Caki2 (cell line): ENCODE measurements around the gene OLFML2A. TPM values are rescaled to one million over a fixed set of nuclear protein-coding genes. Genes with fewer than 3 reads are reported as not detected.
"Not testable (repeated sequence)": the region's sequence is repeated elsewhere in the genome, so short reads cannot be mapped to it uniquely, and the experiment has no call there.

Source experiments
- DNase-seq: peaks from one replicate; pipeline ENCODE4 v3.0.0-alpha.2; 2015; ENCODE audit warnings: low read depth
- in situ Hi-C: cut with HindIII; loops from 2 replicates; pipeline ENCODE4 v1.10.0; 2016; ENCODE audit warnings: low sequenced_read_pairs, low pct_unique_long_range_greater_than_20kb, mixed read lengths
- total RNA-seq: library from RNA; depleted of rRNA; stranded (reverse); fragments of >200 nt; shearing (Covaris generic); gene quantifications from 2 replicates; pipeline ENCODE4 v1.2.3, GENCODE V29; 2014; ENCODE audit warnings: low replicate concordance

The OLFML2A gene
- total RNA-seq, 1 experiment from 2014 or later: 14.9 TPM

GRCh38 chr9:124771867-124772679 lies 4.9 kb upstream of the OLFML2A start:
- in situ Hi-C loops: no loop called here
- peak; percentile 80 for DNase-seq

- in situ Hi-C loops, DNase-seq: not testable (repeated sequence)
Measured at GRCh38 chr9:124772877-124773276, 4.1 kb upstream of the OLFML2A start.

DNA sequence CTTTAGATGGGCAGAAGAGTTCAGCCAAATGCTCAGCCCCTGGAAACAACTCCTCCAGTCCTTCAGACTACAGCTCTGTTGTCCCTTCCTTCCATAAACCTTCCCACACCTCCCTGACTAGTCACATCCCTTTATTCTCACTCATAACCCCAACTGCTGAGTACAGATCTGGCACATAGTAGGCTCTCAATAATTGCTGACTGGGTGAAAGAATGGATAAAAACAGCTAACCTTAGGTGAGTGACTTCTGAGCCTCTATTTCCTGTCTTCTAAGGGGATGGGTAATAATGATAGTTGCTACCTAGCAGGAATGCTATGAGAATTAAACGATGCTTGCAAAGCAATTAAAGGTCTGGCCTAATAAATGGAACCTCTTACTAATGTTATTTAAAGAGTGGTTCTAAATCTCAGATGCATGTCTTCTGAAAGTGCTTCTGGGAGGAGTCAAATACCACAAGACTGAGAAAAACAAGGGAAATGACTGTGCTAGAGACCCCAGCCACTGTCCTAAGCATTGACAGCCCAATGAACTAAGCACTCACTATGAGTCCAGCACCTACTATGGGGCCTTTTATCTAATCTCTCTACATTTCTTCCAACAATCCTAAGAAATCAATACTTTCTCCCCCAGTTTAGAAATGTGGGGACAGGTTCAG lies 3.3 kb upstream of the OLFML2A start:
- no peak for DNase-seq
- in situ Hi-C loops: no loop called here

GRCh38 chr9:124774129-124774978 lies 2.6 kb upstream of the OLFML2A start:
- DNase-seq: peak; percentile 72
- in situ Hi-C loops: no loop called here

DNA sequence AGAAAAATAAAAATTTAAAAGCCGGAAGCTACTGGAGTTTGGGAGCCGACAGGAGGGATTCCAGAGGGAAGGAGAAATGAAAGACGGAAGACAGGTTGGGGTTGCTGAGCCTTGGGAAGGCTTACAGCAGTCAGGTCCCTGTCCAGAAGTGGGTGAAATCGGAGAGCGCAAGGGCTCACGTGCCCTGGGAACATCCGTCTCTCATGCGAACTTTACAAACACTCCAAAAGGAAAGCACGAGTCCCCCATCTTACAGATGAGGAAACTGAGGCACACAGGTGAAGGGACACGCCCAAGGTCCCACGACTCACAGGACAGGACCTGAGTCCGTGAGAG lies 347 bp upstream of the OLFML2A start:
- in situ Hi-C loops: no loop called here
- DNase-seq: no peak

- DNase-seq: no peak
- in situ Hi-C loops: no loop called here
Measured at GRCh38 chr9:124778575-124779367, 1.8 kb downstream of the OLFML2A start.

GRCh38 chr9:124779368-124780059 lies 2.6 kb downstream of the OLFML2A start:
- DNase-seq: peak; percentile 79
- in situ Hi-C loops: no loop called here

DNA sequence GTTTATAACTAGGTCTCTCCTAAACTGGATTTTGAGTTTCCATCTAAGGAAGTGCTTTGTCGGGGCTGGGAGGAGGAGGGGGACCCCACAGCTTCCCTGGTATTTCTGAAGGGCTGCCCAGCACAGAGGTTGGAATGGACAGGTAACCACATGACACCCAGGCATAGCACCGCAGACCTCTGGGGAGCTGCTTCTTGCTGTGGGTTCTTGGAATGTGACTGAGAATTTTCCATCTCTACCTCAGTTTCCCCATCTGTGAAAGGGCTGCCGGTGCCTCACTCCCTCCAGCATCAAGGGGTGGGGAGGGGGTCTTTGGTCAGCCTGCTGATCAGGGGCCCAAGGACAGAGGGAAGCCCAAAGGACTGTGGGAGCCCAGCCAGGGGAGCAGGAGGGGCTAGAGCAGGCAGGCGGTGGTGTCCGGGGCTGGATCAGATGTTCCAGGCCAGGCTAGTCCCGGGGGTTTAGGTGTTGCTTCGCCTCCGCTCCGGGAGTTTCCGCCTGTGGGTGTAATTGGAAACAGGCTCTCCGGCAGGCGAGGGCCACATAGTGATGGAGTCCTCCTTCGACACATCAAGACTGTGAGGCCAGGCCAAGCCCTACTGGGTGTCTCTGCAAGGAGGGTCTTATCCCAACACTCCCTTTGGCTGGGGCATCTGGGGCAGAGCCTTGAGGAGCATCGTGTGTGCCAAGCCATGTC lies 3.3 kb downstream of the OLFML2A start:
- in situ Hi-C loops: no loop called here
- DNase-seq: no peak

GRCh38 chr9:124780757-124781151 lies 3.8 kb downstream of the OLFML2A start:
- DNase-seq: no peak
- in situ Hi-C loops: no loop called here

- in situ Hi-C loops: no loop called here
- no peak for DNase-seq
Measured at GRCh38 chr9:124781967-124782660, 5.2 kb downstream of the OLFML2A start.

DNA sequence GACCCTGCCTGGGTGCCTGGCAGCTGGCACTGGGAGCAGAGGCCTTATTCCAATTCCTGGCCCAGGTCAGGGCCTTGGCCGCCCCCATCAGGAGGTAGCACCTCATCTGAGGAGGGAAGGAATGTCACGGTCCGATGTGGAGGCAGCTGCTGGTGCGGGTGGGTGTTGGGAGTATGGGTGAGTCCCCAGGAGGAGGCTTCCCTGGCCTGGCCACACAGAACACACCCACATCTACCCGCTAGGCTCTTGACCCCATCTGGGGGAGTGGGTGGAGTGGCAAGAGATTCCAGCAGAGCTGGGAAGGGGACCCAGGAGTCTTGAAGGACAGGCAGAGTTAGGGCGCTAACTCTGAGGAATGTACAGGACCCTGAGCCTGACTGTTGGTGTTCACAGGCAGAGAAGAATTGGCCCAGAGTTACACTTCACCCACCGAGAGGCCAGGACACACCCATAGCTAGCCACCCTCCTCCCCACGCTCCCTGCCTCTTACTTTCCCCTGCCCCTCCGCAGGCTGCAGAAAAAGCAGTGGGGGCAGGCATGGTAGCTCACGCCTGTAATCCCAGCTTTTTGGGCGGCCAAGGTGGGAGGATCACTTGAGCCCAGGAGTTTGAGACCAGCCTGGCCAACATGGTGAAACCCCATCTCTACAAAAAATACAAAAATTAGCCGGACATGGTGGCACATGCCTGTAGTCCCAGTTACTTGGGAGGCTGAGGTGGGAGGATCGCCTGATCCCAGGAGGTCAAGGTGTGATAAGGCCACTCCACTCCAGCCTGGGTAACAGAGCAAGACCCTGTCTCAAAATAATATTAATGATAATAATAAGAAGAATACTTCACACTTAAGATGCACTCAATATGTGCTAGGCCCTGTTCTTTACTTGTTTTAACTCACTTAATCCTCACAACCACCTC lies 6.0 kb downstream of the OLFML2A start:
- in situ Hi-C loops: no loop called here
- no peak for DNase-seq

DNA sequence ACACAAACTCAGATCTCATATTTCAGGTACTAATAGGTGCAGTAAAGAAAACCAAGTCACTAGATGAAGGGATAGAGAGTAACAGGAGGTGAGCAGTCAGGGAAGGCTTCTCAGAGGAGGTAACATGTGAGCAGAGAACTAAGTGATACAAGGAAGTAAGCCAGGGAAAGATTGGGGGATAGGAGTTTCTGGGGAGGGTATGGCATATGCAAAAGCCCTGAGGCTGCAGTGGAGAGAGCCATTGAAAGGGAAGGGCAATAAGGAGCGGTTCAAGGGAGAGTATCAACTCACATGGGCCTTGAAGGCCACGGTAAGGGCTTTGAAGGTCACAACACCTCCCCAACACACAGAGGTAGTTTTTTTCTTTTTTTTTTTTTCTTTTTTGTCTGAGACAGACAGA lies 6.9 kb downstream of the OLFML2A start:
- in situ Hi-C loops: no loop called here

GRCh38 chr9:124784509-124784908 lies 7.6 kb downstream of the OLFML2A start:
- in situ Hi-C loops: no loop called here
- DNase-seq: no peak

More for the DNA sequence above, 6.9 kb downstream of the OLFML2A start:
- DNase-seq: no peak

DNA sequence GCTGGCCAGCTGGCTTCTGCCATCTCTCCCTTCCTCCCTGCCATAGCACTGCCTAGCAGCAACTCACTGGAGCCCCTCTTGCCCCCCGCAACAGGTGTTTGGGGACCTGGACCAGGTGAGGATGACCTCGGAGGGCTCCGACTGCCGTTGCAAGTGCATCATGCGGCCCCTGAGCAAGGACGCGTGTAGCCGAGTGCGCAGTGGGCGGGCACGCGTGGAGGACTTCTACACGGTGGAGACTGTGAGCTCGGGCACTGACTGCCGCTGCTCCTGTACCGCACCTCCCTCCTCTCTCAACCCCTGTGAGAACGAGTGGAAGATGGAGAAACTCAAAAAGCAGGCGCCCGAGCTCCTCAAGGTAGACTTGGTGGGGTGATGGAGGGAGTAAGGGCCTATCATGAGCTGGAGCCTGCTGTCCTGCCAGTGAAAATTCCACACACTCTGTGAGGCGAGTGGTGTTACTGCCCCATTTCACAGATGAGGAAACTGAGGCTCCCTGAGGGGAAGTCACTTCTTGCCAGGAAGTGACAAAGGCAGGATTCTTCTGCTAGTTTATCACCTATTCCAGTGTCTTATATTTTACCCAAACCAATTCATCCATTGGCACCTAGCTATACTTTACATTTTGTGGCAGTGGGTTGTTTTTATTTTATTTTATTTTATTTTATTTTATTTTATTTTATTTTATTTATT lies 10.1 kb downstream of the OLFML2A start:
- no peak for DNase-seq
- in situ Hi-C loops: no loop called here

GRCh38 chr9:124788542-124789217 lies 11.7 kb downstream of the OLFML2A start:
- in situ Hi-C loops: no loop called here

More at GRCh38 chr9:124788542-124789217, 11.7 kb downstream of the OLFML2A start:
- DNase-seq: no peak
